ENCODE measurements around the gene ZYX.

DNA sequence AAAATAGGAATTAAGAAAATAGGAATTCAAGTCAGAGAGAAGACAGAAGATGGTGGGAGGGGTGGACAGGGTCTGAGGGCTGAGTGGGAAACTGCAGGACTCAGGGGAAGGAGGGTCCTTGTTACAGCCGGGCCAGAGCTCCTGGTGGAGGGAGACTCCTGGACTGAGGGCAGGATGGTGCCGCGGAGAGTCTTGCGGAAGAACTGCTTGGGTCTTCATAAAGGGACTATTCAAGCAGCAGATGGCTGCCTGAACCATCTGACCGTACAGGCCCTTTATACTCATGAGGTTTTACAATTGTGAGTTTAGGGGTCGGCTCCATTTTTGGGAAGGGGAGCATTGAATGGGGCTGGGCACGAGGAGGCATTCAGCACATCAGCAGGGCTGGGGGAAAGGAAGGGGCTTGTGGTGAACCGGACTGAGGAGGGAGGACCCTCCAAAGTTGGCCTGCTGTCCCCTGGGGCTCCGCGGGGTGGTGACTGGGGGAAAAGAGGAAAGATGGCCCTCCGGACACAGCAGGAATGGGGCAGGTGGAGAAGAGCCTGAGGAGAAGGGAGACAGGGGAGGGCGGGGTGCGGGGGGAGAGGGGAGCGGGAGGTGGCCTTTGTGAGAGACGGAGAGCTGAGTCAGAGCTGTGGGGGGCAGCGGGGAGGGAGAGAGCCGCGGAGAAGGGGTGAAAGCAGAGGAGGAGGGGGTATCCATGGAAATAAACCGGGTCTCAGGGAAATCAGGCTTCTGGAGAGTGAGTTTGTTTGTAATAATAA, 20.2 kb upstream of the ZYX start:
- TF ChIP-seq, protein P1, sequence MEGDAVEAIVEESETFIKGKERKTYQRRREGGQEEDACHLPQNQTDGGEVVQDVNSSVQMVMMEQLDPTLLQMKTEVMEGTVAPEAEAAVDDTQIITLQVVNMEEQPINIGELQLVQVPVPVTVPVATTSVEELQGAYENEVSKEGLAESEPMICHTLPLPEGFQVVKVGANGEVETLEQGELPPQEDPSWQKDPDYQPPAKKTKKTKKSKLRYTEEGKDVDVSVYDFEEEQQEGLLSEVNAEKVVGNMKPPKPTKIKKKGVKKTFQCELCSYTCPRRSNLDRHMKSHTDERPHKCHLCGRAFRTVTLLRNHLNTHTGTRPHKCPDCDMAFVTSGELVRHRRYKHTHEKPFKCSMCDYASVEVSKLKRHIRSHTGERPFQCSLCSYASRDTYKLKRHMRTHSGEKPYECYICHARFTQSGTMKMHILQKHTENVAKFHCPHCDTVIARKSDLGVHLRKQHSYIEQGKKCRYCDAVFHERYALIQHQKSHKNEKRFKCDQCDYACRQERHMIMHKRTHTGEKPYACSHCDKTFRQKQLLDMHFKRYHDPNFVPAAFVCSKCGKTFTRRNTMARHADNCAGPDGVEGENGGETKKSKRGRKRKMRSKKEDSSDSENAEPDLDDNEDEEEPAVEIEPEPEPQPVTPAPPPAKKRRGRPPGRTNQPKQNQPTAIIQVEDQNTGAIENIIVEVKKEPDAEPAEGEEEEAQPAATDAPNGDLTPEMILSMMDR (conservative IDR thresholded peaks at IDR 0.05; ENCODE audit: low read depth, low read length): no peak
- TF ChIP-seq EZH2 (IDR thresholded peaks at IDR 0.05; ENCODE audit: borderline replicate concordance, low read depth, low read length, poor library complexity, severe bottlenecking): no peak

Data from A673 (cell line).